Stromal cell of bone marrow (primary cell): Measurements from ENCODE around the gene SPARC.

Experiments
- DNase-seq: peaks from one replicate; pipeline ENCODE4 v3.0.0-alpha.2; 2012; ENCODE audit warnings: low read depth

SPARC gene

DNA sequence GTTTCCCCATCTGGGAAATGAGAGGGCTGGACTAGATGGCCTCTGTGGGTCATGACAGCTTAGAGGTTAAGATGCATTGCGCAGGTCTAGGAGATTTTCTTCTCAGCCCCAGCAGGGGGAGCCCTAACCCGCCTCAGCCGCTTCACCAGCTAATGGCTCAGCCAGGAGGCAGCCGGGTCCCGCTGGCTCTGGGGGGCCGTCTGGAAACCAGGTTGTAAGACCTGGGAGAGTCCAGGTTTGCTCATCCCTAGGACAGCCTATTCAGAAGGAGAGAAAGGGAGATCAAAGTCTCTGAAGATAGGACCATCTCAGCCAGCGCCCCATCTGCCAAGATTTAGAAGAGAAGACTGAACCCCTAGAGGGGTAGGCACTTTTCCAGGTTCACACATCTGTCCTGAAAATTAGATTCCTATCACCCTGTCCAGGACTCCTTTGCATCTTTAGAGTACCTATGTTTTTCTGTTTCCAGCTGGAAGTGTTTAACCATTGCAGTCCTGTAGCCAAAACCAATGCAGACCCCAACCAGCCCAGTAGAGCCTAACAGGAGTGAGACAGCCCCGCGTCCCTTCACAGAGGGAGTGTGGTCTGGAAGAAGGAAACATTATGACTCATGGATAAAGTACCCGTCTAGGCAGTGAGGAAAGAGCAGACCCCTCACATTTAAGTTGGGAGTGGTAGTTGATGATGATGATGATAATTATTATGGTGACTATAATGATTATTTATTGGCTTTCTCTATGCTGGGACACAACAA lies 27.5 kb downstream of the SPARC start:
- peak; percentile 50 for DNase-seq

DNA sequence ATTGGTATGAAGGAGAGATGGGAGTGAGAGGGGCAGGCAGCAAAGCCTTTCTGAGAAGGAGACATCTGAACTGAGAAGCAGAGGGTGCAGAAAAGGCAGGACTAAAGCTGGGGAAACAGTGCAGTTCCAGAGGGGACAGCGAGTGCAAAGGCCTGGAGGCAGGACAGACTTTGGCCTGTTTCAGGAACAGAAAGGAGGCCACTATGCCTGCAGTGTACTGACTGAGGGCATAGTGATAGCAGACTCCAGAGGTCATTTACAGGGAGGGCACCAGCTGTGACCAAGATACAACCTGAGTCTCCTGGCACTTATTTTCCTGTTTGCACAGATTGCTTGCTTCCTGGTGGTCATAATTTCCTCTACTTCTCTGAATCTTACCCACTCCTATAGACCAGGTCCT lies 29.6 kb downstream of the SPARC start:
- no peak for DNase-seq

GRCh38 chr5:151656311-151656710 lies 30.4 kb downstream of the SPARC start:
- no peak for DNase-seq

- DNase-seq = peak; percentile 72
Measured at GRCh38 chr5:151651997-151652645, 34.6 kb downstream of the SPARC start.

DNA sequence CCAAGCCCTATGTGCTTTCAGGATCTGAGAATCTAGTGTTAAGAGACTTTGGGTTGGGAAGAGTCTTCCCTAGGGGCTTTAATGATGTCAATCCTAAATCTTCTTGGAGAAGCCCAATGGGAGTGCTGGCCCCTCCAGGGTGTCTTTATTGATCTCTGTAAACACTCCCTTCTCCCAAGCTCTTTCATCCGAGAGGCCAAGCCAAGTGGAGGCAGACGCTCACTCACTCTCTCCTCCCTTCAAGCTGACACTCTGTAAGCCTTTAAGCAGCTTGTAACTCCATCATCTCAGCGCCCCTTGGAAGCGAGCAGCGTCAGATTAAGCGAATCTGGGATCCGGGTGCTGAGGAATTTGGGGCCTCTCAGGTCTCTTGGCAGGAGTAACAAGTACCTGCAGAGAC lies 37.7 kb downstream of the SPARC start:
- DNase-seq = no peak

DNA sequence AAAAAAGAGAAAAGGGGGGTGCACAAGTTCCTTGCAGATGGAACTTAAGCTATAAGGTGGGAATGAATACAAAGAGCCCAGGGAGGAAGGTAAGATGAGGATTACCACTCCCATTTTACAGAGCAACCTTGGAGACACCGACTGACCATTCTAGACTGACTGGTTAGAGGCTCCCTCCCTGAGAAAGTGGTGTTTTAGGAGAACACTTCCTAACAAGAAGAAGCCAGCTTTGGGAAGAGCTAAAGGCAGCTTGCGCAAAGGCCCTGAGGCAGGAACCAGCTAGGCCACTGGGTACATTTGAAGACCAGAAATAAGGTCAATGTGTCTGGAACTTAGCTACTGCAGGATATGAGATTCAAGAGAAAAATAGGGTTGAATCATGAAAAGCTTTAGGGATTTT lies 38.6 kb downstream of the SPARC start:
- no peak for DNase-seq

DNA sequence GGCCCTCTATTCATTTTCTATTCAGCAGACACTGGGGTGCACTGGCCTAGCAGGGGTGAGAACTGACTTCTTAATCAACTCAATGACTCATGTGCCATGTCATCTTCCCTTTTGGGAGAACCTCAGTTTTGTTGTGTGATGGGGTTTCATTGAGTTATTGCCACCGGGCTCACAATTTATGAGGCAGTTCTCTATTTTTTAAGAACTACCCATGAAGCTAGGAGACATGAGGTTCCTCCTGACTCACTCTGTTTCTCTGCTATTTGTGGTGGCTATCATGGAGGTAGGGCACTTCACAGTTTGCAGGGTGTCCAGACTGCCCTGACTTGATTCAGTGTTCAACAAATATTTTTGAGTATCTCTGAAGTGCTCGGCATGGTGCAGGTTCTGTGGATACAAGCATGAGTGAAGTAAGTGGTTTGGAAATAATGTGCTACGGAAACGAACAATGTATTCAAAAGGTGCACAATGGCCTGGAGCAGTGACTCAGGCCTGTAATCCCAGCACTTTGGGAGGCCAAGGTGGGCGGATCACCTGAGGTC lies 39.3 kb downstream of the SPARC start:
- DNase-seq = no peak

- DNase-seq = no peak
Measured at GRCh38 chr5:151646334-151646733, 40.4 kb downstream of the SPARC start.

GRCh38 chr5:151643388-151643787 lies 43.3 kb downstream of the SPARC start:
- DNase-seq = no peak

DNA sequence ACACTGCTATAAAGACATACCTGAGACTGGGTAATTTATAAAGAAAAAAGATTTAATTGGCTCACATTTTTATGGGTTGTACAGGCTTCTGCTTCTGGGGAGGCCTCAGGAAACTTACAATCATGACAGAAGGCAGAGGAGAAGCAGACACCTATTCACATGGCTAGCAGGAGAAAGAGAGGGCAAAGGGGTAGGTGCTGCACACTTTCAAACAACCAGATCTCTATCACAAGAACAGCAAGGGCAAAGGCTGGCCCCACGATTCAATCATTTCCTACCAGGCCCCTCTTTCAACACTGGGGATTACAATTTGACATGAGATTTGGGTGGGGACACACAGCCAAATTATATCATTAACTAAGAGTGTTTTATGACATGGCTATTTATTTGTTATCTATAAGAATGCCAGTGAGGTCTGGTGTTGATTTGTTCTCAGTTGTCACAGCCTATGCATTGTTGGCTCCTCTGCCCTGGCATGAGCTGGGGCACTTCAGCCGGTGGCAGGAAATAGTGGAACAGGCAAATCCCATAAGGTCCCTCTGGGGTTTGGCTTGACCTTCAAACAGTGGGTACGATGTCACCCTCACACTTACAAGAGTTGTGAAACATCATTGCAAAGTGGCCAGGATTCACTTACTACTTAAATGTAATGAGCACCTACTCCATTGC lies 44.1 kb downstream of the SPARC start:
- DNase-seq = no peak

GRCh38 chr5:151638619-151639018 lies 48.1 kb downstream of the SPARC start:
- no peak for DNase-seq

GRCh38 chr5:151637676-151638075 lies 49.0 kb downstream of the SPARC start:
- DNase-seq = no peak

- no peak for DNase-seq
Measured at GRCh38 chr5:151633892-151634291, 52.8 kb downstream of the SPARC start.

GRCh38 chr5:151632941-151633340 lies 53.8 kb downstream of the SPARC start:
- DNase-seq = no peak

DNA sequence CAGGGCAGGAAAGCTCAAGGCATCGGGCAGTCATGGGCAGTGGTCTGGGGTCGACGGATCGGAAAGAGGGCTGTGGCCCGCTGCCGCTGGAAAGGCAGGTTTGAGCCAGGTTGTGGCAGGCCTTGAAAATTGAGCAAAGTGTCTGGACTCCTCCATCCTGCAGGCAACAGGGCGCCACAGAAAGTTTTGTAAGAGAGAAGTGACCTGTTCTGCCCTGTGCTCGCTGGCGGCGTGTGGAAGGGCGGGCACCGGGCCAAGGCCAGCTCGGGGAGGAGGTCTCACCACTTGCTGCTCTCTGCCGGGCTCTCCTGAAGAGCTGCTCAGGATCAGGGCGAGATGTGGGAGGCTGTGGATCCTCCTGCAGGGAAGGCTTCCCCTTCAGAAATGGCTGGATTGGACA lies 54.2 kb downstream of the SPARC start:
- no peak for DNase-seq

GRCh38 chr5:151631941-151632340 lies 54.8 kb downstream of the SPARC start:
- no peak for DNase-seq

DNA sequence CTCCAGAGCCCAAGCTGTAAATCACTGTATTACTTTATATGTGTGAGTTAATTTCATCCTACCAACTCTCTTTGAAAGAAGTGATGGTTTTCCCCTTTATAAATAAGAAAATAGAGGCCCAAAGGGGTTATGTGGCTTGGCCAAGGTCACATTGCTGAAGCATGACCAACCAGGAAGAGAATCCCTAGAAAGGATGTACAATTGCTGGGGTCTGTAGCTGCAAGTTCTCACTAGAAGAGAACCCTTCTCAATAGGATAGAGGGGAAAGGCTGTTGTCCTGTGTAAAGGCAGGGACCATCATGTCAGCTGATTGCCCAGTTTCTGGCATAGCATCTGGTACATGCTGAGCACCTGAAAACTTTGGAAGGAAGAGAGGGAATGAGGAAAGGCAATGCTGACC lies 56.6 kb downstream of the SPARC start:
- no peak for DNase-seq

- peak; percentile 31 for DNase-seq
Measured at GRCh38 chr5:151628112-151628823, 58.4 kb downstream of the SPARC start.

- no peak for DNase-seq
Measured at GRCh38 chr5:151627650-151628049, 59.1 kb downstream of the SPARC start.

DNA sequence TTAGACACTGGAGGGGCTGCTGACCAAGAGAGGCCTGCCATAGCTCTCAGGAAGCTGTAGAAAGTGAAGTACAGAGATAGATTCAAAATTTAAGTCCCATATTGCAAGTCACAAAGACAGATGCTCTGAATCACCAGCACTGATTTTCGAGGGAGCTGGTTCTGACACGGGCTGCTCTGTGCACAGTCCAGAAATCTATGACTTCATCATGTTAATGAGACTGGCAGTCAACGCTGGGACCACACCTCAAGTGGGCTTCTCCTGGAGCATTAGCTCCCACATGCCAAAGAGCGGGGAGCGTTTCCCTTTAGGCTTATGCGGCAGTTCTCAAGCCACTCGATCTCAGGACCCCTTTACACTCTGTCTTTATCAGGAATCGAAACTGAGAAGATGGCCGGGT lies 61.4 kb downstream of the SPARC start:
- no peak for DNase-seq

DNA sequence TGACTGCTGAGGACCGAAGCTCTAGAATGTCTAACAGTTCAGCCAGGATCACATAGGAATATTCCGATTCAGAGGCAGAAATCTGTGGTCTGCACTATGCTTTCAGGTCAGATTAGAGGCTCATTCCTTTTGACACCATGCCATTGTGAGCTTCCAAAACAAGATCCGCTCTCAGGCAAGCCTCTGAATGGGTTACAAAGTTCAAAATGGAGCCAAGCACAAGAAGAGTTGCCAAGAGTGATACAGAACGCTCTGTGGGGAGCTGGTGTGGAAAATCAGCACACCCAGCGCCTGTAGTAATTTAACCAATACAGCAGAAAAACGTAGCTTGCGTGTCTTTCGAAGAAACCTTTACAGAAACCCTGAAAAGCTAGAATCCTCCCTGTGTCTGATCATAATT lies 62.2 kb downstream of the SPARC start:
- DNase-seq = peak; percentile 38

- no peak for DNase-seq
Measured at GRCh38 chr5:151622367-151623088, 64.2 kb downstream of the SPARC start.
